GM21786 (cell line): Measurements from ENCODE around the gene CDT1.

Source experiments
- ATAC-seq: cut with Tn5 transposase; IDR thresholded peaks from one replicate; pipeline ENCODE4 v1.9.1; 2021; ENCODE audit not compliant: unreplicated experiment

The CDT1 gene

GRCh38 chr16:88804173-88804551, 573 bp downstream of the CDT1 start:
- no peak for ATAC-seq

DNA sequence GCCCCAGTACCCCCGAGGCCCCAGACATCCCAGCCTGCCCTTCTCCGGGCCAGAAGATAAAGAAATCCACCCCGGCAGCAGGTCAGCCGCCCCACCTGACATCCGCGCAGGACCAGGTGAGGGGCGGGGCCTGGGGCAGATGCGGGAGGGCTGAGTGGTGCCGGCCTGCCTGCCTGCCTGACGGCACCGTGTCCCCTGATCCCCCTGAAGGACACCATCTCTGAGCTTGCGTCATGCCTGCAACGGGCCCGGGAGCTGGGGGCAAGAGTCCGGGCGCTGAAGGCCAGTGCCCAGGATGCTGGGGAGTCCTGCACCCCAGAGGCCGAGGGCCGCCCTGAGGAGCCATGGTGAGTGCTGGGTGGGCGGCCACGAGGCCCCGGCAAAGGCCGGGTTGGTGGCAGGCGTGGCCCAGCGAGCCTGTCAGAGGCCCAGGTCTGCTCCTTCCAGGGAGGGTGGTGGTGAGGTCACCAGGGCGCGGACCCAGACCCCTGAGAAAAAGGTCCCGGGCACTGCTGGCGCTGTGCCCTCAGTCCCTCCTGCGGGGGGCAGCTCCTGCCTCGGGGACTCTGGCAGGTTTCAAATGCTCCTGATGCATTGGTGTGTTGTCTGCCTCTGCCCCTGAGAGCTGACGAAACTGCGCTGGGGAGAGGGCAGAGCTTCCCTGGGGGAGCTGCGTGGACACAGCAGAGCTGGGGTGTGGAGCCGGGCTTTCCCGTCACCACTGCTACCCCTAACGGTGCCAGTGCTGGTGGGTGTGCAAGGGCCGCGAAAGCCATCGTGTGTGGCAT, 1.2 kb downstream of the CDT1 start:
- ATAC-seq, result no peak

DNA sequence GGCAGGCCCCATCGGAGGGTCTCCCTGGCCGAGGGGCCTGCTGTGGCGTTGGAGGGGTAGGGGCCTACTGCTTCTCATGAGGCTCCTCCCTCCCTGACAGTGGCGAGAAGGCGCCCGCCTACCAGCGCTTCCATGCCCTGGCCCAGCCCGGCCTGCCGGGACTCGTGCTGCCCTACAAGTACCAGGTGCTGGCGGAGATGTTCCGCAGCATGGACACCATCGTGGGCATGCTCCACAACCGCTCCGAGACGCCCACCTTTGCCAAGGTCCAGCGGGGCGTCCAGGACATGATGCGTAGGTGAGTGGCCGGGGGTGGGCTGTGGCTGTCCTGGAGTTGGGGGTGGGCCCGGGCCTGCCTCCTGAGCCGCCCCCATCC, 1.7 kb downstream of the CDT1 start:
- no peak for ATAC-seq

DNA sequence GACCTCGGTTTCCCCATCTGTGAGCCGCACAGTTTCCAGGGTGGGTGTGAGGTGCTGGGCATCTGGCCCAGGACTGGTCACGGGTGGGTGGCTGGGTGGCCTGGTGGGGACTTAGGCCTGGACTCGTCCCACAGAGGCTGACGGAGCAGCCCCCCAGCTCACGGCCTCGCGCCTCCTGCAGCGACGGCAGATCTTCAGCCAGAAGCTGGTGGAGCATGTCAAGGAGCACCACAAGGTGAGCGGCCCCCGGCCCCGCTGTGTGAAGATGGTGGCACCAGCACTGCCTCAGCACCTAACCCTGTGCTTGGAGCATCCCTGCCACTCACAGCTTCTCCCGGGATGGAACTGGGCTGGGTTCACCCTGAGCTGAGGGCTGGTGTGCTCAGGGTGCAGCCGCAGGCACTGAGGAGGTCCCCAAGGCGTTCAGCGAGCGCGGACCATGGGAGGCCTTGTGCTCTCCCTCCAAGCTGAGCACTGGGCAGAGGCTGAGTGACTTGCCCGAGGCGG, 2.4 kb downstream of the CDT1 start:
- ATAC-seq, result no peak

- ATAC-seq, result no peak
Measured at GRCh38 chr16:88806491-88807111, 3.0 kb downstream of the CDT1 start.

DNA sequence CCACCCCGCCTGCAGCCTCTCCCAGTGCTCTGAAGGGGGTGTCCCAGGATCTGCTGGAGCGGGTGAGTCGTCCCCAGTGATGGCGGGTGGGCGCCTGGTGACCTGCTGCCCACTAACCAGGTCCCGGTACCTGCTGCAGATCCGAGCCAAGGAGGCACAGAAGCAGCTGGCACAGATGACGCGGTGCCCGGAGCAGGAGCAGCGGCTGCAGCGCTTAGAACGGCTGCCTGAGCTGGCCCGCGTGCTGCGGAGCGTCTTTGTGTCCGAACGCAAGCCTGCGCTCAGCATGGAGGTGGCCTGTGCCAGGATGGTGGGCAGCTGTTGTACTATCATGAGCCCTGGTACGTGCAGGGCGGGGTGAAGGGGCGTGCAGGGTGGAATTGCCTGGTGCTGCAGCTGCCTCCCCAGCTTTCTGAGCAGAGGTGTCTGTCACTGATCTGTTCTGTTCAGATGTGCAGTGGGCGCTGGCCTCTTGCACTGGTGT, 3.6 kb downstream of the CDT1 start:
- ATAC-seq, result no peak

DNA sequence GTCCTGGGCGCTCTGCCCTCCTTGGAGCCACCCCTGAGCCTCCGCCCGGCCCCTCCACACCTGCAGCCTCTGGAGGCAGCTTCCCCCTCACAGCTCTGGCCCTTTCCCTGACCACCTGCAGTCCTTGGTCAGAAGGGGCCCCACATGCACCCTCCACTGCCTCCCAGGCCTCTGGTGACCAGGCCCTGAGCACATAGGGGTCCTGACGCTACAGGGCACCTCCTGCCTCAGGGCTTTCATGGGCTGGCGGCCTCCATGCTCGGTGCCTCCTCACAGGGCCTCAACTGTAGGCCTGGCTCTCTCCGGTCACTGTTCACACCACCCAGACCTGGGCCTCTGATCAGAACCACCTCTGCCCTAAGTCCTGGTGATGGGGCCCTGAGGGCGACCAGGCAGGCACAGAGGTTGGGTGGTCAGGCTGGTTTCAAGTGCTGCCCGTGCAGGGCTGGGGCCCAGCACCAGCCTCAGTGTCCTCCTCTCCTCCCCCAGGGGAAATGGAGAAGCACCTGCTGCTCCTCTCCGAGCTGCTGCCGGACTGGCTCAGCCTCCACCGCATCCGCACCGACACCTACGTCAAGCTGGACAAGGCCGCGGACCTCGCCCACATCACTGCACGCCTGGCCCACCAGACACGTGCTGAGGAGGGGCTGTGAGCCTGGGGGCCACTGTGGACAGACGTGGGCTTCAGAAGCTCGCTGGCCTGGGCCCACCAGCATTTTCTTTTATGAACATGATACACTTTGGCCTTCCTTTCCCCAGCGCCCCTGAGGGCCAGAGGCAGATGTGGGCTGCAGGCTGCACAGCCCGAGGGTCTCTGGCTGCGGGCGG, 4.3 kb downstream of the CDT1 start:
- no peak for ATAC-seq

GRCh38 chr16:88809068-88809675, 5.6 kb downstream of the CDT1 start:
- no peak for ATAC-seq

GRCh38 chr16:88809676-88810165, 6.1 kb downstream of the CDT1 start:
- ATAC-seq, result no peak

GRCh38 chr16:88810166-88810911, 6.8 kb downstream of the CDT1 start:
- no peak for ATAC-seq

- peak; percentile 44 for ATAC-seq
Measured at GRCh38 chr16:88810912-88811768, 7.6 kb downstream of the CDT1 start.

GRCh38 chr16:88811769-88812512, 8.4 kb downstream of the CDT1 start, which contains the start of gene APRT:
TSS of gene APRT (minus strand) at chr16:88811928. CDS start at chr16:88811899, 29 bp downstream.
- ATAC-seq, result peak; percentile 71

DNA sequence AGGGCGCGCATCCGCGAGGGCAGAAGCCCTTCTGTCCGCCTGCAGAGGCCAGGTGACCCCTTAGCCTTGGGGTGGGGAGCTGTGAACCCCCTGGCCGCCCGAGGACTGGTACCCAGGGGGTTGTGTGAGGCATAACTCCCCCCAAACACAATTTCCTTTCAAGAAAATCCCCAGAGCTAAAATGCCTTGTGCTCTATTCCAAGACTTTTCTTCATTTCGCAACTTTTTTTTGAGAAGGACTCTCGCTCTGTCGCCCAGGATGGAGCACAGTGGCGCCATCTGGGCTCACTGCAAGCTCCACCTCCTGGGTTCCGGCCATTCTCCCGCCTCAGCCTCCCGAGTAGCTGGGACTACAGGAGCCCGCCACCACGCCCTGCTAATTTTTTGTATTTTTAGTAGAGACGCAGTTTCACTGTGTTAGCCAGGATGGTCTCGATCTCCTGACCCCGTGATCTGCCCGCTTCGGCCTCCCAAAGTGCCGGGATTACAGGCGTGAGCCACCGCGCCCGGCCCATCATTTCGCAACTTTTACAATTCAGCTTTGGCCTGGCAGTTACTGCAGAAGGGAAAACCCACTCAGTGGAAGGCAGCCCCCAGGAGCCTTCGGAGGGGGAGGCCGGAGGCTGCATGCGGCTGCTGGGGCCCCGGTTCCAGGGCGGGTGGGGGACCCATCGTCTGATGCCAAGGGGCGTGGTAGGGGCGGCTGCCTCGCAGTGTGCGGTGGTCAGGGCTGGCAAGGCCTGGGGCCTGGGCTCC, 9.1 kb downstream of the CDT1 start:
- no peak for ATAC-seq

DNA sequence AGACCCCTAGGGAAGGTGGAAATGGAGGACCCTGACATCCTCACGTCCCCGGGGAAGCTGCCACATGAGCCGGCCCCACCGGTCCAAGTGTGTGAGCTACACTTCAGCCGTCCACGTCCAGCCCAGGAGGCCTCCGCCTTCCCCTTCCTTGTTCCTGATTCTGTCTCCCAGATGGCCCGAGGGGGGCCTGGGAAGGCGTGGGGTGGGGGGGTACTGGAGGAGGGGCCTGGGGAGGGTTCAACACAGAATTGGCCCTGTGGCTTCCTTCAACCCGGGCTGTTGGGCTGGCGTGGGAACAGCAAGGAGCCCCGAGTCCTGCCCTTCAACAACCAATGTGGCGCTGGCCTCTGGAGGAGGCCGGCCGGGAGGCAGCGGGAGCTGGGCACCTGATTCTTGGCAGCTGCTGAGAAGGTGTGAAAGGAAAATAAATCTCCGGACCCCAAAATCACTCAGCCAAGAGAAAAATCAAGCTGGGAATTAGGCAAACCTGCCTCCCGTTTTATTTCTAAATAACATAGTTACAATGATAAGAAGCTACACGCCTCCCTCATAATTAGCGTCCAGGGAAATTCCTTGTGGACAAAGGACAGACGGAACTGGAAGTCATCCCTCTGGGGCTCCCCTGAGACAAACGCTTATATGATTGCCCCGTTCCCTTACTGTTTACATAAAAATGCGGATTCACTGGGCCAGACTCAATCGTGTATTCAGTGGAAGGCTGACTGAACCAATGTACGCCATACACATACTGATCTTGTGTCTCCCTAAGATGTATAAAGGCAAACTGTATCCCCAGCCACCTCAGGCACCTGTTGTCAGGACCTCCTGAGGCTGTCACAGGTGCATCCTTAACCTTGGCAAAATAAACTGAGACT, 9.9 kb downstream of the CDT1 start:
- ATAC-seq, result no peak

GRCh38 chr16:88814144-88814502, 10.5 kb downstream of the CDT1 start:
- ATAC-seq, result no peak

DNA sequence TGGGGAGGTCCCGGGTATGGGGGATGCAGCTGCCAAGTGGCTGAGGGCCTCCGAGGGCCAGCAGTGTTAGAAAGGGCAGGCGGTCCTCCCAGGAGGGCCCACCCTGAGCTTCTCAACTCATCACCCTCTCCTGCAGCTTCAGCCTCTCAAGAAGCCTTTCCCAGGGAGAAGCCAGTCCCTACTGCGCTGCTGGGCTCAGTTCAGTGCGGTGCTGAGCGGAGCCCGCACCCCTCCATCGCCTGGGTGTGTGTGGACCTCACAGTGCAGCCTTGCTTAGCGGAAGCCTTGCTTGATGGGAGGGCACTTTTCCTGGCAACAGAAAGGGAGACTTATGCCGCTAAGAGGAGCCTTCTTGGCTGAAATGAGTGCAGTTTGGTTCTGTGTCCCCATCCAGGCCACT, 11.6 kb downstream of the CDT1 start:
- ATAC-seq, result no peak
